Inferior parietal cortex (tissue), 1 donor: ENCODE measurements around the gene HSD11B2.

Source experiments
- DNase-seq: peaks from one replicate; pipeline ENCODE4 v3.0.0-alpha.2; 2016; ENCODE audit errors: extremely low spot score

HSD11B2 gene

DNA sequence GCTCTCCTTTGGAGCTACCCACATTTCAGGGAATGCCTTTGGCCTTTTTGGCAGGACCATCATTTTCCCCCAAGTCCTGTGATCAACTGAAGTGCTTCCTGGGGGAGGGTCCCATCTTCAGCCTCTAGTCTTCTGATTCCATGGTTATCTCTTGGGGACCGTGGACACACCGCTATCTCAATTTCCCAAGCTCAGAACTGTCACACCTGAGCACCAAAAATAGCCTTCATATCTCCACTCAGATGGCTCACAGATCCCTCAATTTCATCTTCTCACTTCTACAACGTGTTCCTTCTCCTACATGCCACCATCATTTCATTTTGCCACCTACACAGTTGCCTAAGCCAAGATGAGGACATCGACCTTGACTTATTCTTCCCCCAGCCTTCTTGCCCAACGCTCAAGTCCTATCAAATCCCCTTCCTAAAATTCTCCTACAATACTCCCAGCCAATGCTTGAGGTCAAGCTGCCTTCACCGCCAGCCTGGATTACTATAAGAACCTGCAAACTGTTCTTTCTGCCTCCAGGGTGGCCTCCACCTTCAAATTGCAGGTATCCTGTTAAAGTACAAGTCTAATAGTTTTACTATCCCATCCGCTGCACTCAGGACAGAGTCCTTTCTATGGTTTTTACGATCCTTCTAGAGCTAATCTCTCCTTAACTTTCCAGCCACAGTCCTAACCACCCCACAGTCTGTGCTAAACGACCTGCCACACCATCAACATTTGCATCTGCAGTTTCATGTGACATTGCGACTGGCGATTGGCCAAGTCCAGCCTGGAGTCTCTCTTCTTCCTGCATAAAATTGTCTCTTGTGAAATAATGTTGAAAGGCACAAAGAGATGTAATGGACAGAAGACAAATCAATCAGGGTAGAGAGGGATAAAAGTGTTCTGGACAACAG lies 43.9 kb downstream of the HSD11B2 start:
- no peak for DNase-seq

DNA sequence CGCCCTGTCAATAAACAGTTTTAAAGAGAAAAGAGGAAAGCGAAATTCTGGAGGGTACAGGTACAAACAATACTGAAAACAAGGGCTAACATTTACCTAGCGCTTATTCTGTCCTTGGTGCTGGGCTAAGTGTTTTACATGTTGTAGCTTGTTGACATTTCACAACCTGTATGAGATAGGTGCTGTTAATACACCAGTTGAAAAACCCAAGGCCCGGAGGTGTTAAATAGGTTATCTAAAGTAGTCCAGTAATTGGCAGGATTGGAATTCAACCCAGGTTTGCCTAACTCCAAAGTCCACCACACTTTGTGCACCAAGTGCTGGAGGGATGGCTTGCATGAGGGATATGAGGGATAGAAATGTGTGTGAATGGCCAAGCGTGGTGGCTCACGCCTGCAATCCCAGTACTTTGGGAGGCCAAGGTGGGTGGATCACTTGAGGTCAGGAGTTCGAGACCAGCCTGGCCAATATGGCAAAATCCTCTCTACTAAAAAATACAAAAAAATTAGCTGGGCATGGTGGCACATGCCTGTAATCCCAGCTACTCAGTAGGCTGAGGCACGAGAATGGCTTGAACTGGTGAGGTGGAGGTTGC lies 47.1 kb downstream of the HSD11B2 start:
- no peak for DNase-seq

DNA sequence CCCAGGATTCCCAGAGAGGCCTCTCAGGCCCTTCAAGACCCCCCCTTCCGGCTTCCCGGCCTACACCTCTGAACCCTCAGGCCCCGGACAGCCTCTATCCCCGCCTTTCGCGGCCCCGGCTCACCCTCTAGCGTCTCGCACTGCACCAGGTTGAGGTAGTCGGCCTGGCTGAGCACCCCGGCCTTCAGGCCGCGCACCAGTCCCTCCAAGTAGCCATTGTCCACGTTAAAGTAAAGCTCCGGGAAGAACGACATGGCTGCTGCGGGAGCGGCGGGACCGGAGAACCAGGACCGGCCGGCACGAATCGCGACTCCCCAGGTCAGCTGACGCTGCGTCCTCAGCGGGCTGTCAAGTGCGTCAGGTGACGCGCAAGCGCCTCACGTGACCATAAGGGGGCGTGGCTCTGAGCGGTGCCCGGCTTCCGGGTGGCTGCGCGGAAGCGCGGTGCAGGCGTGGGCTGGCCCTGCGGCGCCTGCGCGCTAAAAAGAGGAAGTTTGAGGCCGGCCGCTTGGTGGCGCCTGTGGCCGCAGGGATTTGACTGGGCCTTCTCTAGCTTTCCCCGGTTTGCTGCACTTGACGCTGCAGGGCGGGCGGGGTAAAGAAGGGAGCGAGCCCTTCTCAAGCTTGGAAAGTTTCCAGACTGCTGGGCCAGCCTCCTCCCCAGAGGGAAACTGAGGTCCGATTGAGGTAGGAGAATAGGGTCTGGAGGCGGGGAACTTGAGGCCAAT lies 50.1 kb downstream of the HSD11B2 start, which contains the start of gene ATP6V0D1:
Gene ATP6V0D1, minus strand, starts transcription at position 325 of the 728 bp plus-strand sequence. Its CDS starts 71 bp downstream, at position 254.
- DNase-seq = peak; percentile 99

DNA sequence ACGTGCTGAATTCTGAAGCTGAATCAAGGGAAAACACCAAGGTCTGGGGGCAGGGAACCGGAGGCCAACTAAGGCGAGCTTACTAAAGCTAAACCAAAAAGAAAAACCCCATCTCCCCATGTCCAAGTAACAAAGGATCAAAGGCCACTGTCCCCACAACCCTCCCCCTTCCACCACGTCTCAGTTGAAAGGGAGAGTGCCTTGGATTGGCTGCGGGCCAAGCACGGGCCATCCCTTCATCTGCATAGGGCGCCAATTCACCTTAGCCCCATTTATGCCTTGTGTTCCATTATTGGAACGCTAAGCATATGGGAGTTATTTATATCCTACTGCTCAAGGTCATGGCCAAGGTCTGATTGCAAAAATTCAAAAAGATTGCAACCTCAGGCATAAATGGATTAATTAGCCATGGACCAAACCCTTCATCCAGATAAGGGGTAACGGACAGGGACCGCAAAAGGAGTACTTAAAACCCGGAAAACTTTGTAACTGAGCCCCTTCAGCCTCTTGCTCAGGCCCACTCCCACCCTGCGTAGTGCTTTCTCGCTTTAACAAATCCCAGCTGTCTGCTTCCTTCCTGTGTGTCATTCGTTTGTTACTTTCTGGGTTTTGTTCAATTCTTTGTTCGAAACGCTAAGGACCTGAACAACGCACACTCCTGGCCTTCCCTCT lies 50.8 kb downstream of the HSD11B2 start:
- peak; percentile 32 for DNase-seq

DNA sequence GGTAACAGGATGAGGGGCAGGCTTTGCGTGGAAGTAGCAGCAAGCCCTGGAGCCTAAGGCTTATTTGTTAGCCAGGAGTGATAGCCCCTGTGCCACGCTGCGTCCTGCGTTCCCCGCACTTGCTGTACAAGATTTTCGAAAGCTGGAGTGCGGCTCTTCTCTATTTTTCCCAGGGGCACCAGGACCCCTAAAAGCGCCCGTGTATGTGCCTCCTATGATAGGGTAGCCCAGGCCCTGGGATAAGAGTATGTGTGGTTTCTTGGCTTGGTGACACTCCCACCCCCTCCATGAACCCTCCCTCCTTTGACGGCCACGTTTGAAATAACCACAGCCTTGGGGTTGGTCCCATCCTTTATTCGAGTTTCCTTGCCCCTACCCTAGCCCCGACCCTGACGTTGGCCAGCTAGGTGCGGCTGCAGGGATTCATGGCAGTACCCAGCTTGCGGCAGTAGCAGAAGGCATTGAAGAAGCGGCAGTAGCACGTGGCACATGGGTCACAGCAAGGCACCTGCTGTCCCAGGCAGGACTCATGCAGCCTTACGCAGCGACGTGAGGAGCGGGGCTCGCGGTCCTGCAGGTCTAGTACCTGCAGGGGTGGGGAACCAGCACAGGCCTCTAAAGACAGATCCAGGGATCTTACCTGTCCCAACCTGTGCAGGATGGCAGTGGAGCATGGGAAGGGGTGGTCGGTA lies 51.5 kb downstream of the HSD11B2 start:
- no peak for DNase-seq

DNA sequence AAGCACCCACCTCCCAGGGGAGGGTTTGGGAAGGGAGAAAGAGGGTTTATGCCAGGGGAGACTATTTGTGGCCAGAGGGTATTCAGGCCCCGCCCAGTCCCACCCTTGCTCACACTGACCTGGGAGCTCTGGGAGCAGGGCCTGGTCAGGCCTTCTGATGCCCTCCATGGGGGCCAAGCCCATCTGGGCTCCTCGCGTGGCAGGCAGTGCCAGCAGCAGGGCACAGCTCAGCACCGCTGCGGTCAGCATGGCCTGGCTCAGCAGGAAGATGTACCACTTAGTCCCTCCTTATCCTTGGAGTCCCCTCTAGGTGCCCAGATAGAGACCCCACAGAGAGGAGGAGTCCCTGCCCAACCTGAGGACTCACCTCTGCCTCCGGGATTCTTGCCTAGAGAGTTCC lies 52.2 kb downstream of the HSD11B2 start, which contains the start of gene AGRP:
Gene AGRP, minus strand, starts transcription at position 398 of the 400 bp plus-strand sequence. Its CDS starts 149 bp downstream, at position 249.
- no peak for DNase-seq

DNA sequence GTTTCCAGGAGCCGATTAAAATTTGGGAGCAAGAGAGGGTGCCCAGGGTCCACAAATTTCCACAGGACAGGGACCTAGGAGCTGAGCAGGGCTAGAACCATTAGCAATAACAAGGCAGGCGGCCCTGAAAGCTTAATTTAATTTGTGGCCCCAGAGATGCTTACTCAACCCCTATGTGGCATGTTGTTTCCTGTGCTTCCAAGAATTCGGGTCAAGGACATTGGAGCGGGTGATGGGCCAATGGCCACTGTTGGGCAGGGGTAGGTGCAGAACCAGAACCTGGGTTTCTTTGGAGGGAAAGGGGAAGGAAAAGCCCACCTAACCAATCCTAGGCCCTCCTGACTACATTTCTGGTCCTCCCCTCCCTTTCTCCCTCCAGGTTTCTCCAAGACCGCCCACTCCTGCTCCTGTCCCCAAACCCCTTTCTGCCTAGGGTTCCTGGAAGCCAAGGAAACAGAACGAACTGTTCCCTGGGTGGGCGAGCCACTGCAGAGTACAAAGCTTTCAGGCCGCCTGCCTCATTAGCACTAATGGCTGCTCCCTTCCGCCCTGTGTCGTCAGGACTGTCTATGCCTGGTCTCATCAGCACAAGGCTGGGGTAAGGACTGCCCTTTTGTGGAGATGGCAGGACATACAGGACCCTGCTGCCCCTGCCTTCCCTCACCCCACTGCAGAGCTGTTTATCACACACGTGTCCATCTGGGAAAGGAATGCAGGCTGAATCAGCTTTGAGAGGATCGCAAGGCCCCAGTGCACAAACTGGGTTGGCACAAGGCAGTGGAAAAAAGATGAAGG lies 53.0 kb downstream of the HSD11B2 start:
- DNase-seq = no peak

DNA sequence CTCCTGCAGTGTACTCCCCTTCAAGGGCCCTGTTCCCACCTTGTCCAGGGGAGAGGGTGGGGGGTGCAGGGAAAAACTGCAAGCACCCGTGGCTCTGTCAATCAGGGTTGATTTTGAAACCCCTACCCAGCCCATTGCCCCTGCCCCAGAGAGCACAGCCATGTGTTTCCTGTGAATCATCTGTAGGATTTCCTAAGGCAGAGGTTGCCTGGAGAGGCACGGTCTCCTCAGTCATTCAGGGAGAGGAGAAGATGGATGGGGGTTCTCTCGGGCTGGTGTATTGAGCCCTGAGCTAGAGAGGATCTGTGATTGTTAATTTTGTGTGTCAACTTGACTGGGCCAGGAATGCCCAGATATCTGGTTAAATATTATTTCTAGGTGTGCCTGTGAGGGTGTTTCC lies 55.9 kb downstream of the HSD11B2 start:
- no peak for DNase-seq
